ENCODE results near the gene RMDN3. TPM values are rescaled to one million over a fixed set of nuclear protein-coding genes. Genes with fewer than 3 reads are reported as not detected.

RMDN3 gene
- total RNA-seq, 1 donor from 2014 or later = 30.2 TPM

DNA sequence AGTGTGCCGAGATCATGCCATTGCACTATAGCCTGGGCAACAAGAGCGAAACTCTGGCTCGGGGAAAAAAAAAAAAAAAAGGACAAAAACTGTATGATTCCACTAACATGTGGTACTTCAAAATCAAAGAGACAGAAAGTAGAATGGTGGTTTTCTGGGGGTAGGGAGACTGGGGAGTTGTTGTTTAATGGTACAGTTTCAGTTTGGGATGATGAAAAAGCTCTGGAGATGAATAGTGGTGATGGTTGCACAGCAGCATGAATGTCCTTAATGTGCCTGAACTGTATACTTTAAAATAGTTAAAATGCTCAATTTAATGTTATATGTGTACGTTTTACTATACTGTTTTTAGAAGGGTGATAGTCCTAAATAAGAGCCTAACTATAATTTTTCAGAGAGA, 32.7 kb downstream of the RMDN3 start:
- no peak for DNase-seq (ENCODE audit: extremely low spot score, unreplicated experiment)
- no peaks in the 10 kb centered on the region for H3K27me3 Mint-ChIP-seq (ENCODE audit: unreplicated experiment)
- TF ChIP-seq, protein P1, sequence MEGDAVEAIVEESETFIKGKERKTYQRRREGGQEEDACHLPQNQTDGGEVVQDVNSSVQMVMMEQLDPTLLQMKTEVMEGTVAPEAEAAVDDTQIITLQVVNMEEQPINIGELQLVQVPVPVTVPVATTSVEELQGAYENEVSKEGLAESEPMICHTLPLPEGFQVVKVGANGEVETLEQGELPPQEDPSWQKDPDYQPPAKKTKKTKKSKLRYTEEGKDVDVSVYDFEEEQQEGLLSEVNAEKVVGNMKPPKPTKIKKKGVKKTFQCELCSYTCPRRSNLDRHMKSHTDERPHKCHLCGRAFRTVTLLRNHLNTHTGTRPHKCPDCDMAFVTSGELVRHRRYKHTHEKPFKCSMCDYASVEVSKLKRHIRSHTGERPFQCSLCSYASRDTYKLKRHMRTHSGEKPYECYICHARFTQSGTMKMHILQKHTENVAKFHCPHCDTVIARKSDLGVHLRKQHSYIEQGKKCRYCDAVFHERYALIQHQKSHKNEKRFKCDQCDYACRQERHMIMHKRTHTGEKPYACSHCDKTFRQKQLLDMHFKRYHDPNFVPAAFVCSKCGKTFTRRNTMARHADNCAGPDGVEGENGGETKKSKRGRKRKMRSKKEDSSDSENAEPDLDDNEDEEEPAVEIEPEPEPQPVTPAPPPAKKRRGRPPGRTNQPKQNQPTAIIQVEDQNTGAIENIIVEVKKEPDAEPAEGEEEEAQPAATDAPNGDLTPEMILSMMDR (IDR thresholded peaks at IDR 0.05) = no peak
- H3K4me3 Mint-ChIP-seq (ENCODE audit: unreplicated experiment) = no peak overlapping the region
- no peaks in the 10 kb centered on the region for H3K4me1 Mint-ChIP-seq (ENCODE audit: unreplicated experiment)
- H3K27ac Mint-ChIP-seq (ENCODE audit: unreplicated experiment) = no peak overlapping the region
- peaks cover 2% of the 10 kb centered on the region for H3K36me3 Mint-ChIP-seq (ENCODE audit: unreplicated experiment)
- no peaks in the 10 kb centered on the region for H3K9me3 Mint-ChIP-seq (ENCODE audit: unreplicated experiment)

DNA sequence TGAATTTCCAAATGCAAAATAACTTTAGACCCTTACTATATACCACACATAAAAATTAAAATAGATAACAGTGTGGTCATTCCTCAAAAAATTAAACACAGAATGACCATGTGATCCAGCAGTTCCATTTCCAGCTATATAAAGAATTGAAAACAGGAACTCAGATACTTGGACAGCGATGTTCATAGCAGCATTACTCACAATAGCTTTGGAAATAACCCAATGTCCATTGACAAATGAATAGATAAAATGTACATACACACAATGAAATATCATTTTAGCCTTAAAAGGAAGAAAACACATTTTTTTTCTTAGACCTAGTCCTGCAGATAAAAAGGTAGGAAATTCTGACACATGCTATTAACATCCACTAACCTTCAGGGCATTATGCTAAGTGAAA, 33.4 kb downstream of the RMDN3 start:
- Mint-ChIP-seq H3K27me3 (ENCODE audit: unreplicated experiment) (no peaks in the 10 kb centered on the region), H3K9me3 (ENCODE audit: unreplicated experiment) (no peaks in the 10 kb centered on the region), H3K27ac (ENCODE audit: unreplicated experiment) (no peak overlapping the region), H3K4me3 (ENCODE audit: unreplicated experiment) (no peak overlapping the region), H3K36me3 (ENCODE audit: unreplicated experiment) (peaks cover 2% of the 10 kb centered on the region), H3K4me1 (ENCODE audit: unreplicated experiment) (no peaks in the 10 kb centered on the region)
- DNase-seq (ENCODE audit: extremely low spot score, unreplicated experiment) = no peak
- TF ChIP-seq, protein P1 (IDR thresholded peaks at IDR 0.05) = no peak

DNA sequence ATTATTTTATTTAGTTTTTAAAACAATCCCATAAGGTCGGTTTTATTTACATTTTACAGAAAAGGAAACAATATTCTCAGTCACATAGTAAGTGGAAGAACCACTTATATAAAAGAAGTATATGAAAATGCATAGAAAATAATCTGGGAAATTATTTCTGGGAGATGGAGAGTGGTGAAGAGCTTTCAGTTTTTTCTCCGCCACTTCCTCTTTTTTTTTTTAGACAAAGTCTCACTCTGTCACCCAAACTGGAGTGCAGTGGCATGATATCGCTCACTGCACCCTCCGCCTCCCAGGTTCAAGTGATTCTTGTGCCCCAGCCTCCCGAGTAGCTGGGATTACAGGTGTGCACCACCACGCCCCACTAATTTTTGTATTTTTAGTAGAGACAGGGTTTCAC, 38.9 kb downstream of the RMDN3 start:
- peaks cover 5% of the 10 kb centered on the region for H3K36me3 Mint-ChIP-seq (ENCODE audit: unreplicated experiment)
- DNase-seq (ENCODE audit: extremely low spot score, unreplicated experiment) = no peak
- H3K9me3 Mint-ChIP-seq (ENCODE audit: unreplicated experiment) = no peaks in the 10 kb centered on the region
- no peaks in the 10 kb centered on the region for H3K27me3 Mint-ChIP-seq (ENCODE audit: unreplicated experiment)
- no peak overlapping the region for H3K27ac Mint-ChIP-seq (ENCODE audit: unreplicated experiment)
- TF ChIP-seq, protein P1 (IDR thresholded peaks at IDR 0.05) = no peak
- H3K4me3 Mint-ChIP-seq (ENCODE audit: unreplicated experiment) = no peak overlapping the region
- H3K4me1 Mint-ChIP-seq (ENCODE audit: unreplicated experiment) = no peaks in the 10 kb centered on the region

DNA sequence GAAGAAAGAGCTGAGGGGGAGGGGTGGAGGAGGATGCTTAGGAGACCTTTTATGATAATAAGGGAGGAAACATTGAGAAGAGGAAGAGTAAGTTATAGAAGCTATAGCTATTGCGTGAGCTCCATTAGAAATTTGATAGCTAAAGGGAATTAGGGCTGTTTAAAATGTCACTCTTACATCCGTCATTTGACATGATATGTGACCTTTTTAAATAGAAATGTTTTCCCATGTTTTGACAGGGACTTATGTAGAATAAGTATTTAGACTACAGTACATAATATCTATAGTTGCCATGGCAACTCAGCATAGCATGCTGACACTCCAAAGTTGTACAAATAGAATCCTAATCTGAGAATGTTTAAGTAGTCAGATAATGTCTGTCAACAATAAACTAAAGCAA, 40.9 kb downstream of the RMDN3 start:
- Mint-ChIP-seq H3K27ac (ENCODE audit: unreplicated experiment) (no peak overlapping the region), H3K9me3 (ENCODE audit: unreplicated experiment) (no peaks in the 10 kb centered on the region), H3K4me3 (ENCODE audit: unreplicated experiment) (no peak overlapping the region), H3K36me3 (ENCODE audit: unreplicated experiment) (peaks cover 8% of the 10 kb centered on the region), H3K27me3 (ENCODE audit: unreplicated experiment) (no peaks in the 10 kb centered on the region), H3K4me1 (ENCODE audit: unreplicated experiment) (no peaks in the 10 kb centered on the region)
- TF ChIP-seq, protein P1 (IDR thresholded peaks at IDR 0.05) = no peak
- DNase-seq (ENCODE audit: extremely low spot score, unreplicated experiment) = no peak

DNA sequence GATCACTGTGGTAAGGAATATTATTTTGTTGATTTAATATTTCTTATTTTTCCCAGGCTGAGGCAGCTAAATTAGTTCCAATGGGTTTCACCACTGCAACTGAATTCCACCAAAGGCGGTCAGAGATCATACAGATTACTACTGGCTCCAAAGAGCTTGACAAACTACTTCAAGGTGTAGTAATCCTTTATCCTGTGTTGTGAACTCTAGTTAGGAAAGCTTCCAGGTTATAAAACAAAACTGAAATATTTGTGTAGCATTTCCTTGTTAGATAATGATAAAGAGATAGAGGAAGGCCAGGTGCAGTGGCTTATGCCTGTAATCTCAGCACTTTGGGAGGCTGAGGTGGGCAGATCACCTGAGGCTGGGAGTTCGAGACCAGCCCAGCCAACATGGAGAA, 48.9 kb downstream of the RMDN3 start:
- H3K9me3 Mint-ChIP-seq (ENCODE audit: unreplicated experiment) = no peaks in the 10 kb centered on the region
- H3K4me1 Mint-ChIP-seq (ENCODE audit: unreplicated experiment) = no peaks in the 10 kb centered on the region
- no peaks in the 10 kb centered on the region for H3K27me3 Mint-ChIP-seq (ENCODE audit: unreplicated experiment)
- no peak overlapping the region for H3K27ac Mint-ChIP-seq (ENCODE audit: unreplicated experiment)
- H3K4me3 Mint-ChIP-seq (ENCODE audit: unreplicated experiment) = no peak overlapping the region
- TF ChIP-seq, protein P1 (IDR thresholded peaks at IDR 0.05) = no peak
- peaks cover 7% of the 10 kb centered on the region for H3K36me3 Mint-ChIP-seq (ENCODE audit: unreplicated experiment)
- DNase-seq (ENCODE audit: extremely low spot score, unreplicated experiment) = no peak

Measured in osteocyte (in vitro differentiated cells).